Hematopoietic multipotent progenitor cell treated with erythropoietin and hydrocortisone succinate and interleukin-3 and kit ligand, for 6 days (in vitro differentiated cells): ENCODE measurements around the gene RPS15.

ENCODE experiments used
- DNase-seq: peaks from one replicate; pipeline ENCODE4 v3.0.0-alpha.2; 2015

Gene RPS15

GRCh38 chr19:1488282-1488601, 50.0 kb downstream of the RPS15 start:
- DNase-seq = no peak

DNA sequence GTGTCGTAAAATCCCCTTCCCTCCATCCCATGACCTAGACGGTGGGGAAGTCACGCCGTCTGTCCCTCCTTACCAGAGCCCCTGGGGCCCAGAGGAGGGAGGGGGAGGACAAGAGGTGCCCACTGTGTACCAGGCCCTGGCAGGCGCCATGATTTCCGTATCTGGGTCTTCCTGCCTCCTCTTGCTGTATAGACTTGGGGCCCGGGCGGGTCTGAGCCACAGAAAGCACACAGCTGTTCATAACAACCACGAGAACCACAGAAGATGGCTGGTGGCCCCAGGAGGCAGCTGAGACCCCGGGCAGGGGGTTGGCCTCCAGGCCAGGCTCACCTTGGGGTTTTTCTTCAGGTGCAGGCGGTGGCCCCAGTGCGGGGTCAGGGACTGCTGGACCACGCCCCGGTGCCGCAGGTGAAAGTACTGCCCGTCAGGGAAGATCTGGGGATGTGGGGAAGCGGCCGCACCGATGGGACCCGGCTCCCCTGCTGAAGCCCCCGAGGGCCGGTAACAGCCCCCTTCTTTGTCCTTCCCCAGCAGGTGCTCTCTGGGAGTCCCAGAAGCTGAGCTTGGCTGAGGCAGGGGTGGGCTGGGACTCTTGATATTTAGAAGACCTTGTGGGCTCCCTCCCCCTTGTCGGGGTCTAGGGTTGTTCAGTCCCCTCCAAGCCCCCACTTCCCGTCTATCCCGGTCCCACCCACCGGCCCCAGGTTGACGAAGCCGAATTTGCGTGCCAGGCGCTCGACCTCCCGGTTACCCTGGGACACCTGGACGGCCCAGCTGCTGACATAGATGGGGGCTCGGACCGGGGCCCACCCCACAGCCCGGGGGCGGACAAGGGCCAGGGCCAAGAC, 51.5 kb downstream of the RPS15 start:
- DNase-seq = peak; percentile 51
